Frontal cortex (tissue), 4 donors: Measurements from ENCODE around the gene TMEM63C. TPM values are rescaled to one million over a fixed set of nuclear protein-coding genes. Genes with fewer than 3 reads are reported as not detected.
A peak's percentile ranks its signal among the peaks of the same experiment; 100 is the strongest.

Experiments
- DNase-seq, 2 donors: peaks; one replicate each; pipeline ENCODE4 v3.0.0; 2012; ENCODE audit warnings: low spot score in 2 of 2
- FAIRE-seq: peaks from 2 replicates; lab custom pipeline; 2012; peaks lifted over from hg19 to GRCh38; lab: Jason Lieb, UNC
- total RNA-seq: library from RNA; depleted of rRNA; stranded (reverse); fragments of >200 nt; gene quantifications from one replicate; pipeline ENCODE4 v1.2.3, GENCODE V29; 2014
- donor health status: control.
- donor health status: control.
- donor health status: control.

Gene TMEM63C
- total RNA-seq, 1 donor from 2014 or later = 8.6 TPM

GRCh38 chr14:77212943-77213678 lies 31.5 kb downstream of the TMEM63C start:
- DNase-seq (peak in 1 of 2 donors; percentile 52), FAIRE-seq (no peak)

- FAIRE-seq = no peak
These were observed 32.0 kb downstream of the TMEM63C start for GRCh38 chr14:77213679-77214016.

GRCh38 chr14:77214216-77214615 lies 32.6 kb downstream of the TMEM63C start:
- DNase-seq = no peak
- FAIRE-seq = no peak

More at GRCh38 chr14:77213679-77214016, 32.0 kb downstream of the TMEM63C start:
- DNase-seq = no peak

- FAIRE-seq (no peak), DNase-seq (no peak)
These were observed 36.0 kb downstream of the TMEM63C start for GRCh38 chr14:77217551-77217950.

GRCh38 chr14:77219591-77219990 lies 38.0 kb downstream of the TMEM63C start:
- peak in 1 of 2 donors; percentile 25 for DNase-seq

GRCh38 chr14:77220246-77221017 lies 38.8 kb downstream of the TMEM63C start:
- no peak for FAIRE-seq
- DNase-seq = no peak

More at GRCh38 chr14:77219591-77219990, 38.0 kb downstream of the TMEM63C start:
- no peak for FAIRE-seq

GRCh38 chr14:77221241-77221871 lies 39.8 kb downstream of the TMEM63C start:
- FAIRE-seq = no peak
- no peak for DNase-seq

- no peak for DNase-seq
- FAIRE-seq = no peak
These were observed 41.1 kb downstream of the TMEM63C start for GRCh38 chr14:77222546-77223225.

- DNase-seq = no peak
- no peak for FAIRE-seq
These were observed 42.6 kb downstream of the TMEM63C start for GRCh38 chr14:77224212-77224611.

GRCh38 chr14:77225254-77225653 lies 43.7 kb downstream of the TMEM63C start:
- DNase-seq (no peak), FAIRE-seq (no peak)

GRCh38 chr14:77225892-77226557 lies 44.4 kb downstream of the TMEM63C start:
- DNase-seq (no peak), FAIRE-seq (no peak)

GRCh38 chr14:77228056-77228455 lies 46.5 kb downstream of the TMEM63C start:
- no peak for DNase-seq
- FAIRE-seq = no peak

GRCh38 chr14:77230914-77231313 lies 49.3 kb downstream of the TMEM63C start:
- no peak for DNase-seq
- no peak for FAIRE-seq

- no peak for DNase-seq
- FAIRE-seq = no peak
These were observed 50.1 kb downstream of the TMEM63C start for GRCh38 chr14:77231721-77232120.

- no peak for FAIRE-seq
- no peak for DNase-seq
These were observed 55.2 kb downstream of the TMEM63C start for GRCh38 chr14:77236814-77237213.

- FAIRE-seq = no peak
- DNase-seq = no peak
These were observed 56.8 kb downstream of the TMEM63C start for GRCh38 chr14:77238356-77238755.

GRCh38 chr14:77238996-77239395 lies 57.4 kb downstream of the TMEM63C start:
- DNase-seq (no peak), FAIRE-seq (no peak)

GRCh38 chr14:77239412-77239811 lies 57.8 kb downstream of the TMEM63C start:
- FAIRE-seq (no peak), DNase-seq (no peak)

GRCh38 chr14:77240336-77240915 lies 58.8 kb downstream of the TMEM63C start:
- DNase-seq = no peak

More at GRCh38 chr14:77240336-77240915, 58.8 kb downstream of the TMEM63C start:
- no peak for FAIRE-seq
